CD4-positive, alpha-beta T cell treated with Interleukin-2 at 100 ng/mL for 4 hours (primary cell): ENCODE measurements around the gene DNLZ.
"Not testable (repeated sequence)": the region's sequence is repeated elsewhere in the genome, so short reads cannot be mapped to it uniquely, and the experiment has no call there.

Experiments used
- DNase-seq: peaks from one replicate; pipeline ENCODE4 v3.0.0-alpha.2; 2020; ENCODE audit warnings: low spot score

The DNLZ gene

DNA sequence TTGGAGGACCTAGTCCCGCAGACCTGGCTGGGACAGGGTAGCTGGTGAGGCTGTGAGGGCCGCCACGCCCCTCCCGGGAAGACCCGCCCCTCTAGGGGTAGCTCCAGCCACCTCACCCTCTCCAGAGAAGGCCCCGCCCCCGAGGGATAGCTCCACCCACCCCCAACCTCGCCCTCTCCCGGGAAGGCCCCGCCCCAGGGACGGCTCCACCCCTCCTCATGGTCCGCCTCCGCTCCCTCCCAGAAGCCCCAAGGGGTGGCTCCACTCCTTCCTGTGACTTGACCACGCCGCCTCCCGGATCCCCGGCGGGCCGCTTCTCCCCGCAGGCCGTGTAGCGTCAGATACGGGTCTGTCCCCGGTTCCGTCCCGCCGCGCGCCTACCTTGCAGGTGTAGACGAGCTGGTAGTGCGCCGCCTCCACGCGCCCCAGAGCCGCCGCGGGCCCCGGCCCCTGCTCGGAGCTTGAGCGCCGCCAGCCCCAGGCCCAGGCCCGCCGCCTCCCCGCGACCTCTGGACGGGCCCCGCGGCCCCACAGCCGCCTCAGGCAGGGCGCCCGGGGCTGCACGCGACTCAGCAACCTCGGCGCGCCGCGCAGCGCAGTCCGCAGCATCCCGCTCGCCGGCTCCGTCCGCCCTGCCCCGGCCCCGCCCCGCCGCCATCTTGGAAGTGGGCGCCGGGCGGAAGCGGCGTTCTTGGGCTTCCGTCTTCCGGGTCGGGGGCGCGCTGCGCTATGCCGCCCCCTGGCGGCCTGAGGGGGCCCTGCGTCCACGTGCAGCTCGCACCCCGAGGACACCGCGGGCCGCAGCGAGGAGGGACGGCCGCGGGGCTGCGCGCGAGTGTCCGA, at the start of gene DNLZ:
TSS of gene DNLZ (minus strand) at position 639 of the 843 bp plus-strand sequence. CDS start at position 609, 30 bp downstream.
- DNase-seq = peak; percentile 95

- DNase-seq = no peak
Measured at GRCh38 chr9:136412962-136413361, 49.4 kb upstream of the DNLZ start.

DNA sequence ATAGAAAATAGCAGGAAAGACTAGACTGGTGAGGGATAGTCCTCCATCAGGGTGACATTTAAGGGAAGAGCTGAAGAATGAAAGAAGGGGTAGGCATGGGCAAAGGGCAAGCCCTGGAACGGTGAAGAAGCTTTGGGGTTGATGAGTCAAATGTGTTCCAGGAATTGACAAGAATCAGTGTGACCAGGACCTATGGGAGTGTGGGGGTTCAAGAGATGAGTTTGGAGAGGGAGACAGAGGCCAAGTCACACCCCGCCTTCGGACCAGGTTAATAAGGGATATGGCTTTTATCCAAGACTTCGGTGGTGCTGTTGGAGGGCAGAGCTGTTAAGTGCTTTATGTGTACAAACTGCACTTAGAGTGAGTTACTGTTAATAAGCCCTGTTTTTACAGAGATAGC, 47.8 kb upstream of the DNLZ start:
- DNase-seq = no peak

DNA sequence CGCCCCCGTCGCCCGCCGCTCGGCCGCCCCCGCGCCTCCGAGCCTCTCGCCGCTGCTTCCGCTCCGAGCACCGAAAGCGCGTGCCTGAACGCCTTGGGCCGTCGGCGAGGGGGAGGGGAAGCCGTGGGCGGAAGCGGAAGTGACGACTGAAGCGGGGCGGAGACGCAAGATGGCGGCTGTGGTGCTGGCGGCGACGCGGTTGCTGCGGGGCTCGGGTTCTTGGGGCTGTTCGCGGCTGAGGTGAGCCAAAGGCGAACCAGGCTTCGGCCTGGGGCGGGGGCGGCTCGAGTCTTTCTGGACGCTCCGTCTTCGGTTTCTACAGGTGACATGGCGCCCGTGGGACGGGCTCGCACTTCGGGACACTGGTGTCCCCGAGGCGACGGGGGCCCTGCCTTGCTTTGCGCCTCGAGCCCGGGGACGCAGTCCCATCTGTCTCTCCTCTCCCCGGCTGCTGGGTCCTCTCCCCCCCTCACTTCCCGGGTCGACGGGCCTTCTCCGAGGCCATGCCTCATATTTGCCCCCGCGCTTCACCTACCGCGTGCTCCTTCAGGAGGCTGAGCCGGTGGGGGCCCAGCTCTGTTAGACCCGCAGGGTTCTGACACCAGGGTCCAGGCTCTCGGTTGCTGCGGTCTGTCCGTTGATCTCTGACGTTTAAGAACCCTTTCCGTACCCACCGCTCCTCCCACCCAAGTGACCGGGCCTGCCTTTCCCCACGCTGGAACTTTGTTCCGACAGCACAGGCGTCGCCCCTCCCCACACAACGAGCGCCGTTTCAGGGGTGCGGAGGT, 47.1 kb upstream of the DNLZ start, which contains the start of the genes ENTR1 and PMPCA:
TSS of gene ENTR1 (minus strand) at position 115 of the 788 bp plus-strand sequence. CDS start 217 bp downstream, outside the sequence.
TSS of gene PMPCA (plus strand) at position 159 of the 788 bp plus-strand sequence. CDS start at position 170, 11 bp downstream.
- DNase-seq = peak; percentile 92

DNA sequence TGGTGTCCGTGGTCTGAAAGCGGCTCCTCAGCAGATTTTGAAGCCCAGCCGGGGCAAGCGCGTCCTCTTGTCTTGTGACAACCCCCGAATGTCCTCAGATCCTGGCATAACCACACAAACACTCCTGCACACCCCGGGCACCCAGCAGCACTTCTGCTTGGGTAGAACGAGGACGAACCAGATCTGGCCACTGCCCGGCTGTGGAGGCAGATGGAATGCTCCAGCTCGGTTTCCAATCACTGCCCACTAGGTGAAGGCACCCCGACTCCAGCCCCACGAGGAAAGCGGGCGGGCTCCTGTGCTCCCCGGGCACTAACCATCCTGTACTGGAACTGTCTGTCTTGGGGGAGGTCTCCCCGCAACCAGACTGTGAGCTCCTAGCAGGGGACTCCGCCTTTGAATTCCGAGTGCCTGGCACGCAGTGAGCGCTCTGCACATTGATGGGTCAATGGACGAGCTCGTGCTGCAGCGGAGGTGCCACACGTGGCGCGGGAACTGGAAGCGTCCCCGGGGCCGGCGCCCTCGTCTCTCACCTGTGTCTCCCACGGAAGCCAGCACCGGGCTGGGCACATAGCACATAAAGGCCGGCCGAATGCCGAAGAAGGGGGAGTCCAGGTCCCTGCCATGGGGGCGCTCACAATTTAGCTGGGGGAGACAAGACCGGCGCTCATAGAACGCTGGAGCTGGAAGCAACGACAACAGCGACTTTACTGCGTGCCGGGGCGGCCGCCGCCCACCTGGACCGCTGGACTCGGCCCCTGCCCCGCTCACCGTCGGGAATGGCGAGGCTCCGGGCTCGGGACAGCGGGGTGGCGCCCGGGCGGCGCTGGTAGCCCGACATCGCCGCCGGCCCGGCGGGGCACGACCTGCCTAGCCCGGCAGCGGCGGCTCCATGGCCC, 46.3 kb upstream of the DNLZ start:
- peak; percentile 28 for DNase-seq

- DNase-seq = peak; percentile 16
Measured at GRCh38 chr9:136407911-136408310, 44.4 kb upstream of the DNLZ start.

- not testable (repeated sequence) for DNase-seq
Measured at GRCh38 chr9:136407061-136407460, 43.5 kb upstream of the DNLZ start.

DNA sequence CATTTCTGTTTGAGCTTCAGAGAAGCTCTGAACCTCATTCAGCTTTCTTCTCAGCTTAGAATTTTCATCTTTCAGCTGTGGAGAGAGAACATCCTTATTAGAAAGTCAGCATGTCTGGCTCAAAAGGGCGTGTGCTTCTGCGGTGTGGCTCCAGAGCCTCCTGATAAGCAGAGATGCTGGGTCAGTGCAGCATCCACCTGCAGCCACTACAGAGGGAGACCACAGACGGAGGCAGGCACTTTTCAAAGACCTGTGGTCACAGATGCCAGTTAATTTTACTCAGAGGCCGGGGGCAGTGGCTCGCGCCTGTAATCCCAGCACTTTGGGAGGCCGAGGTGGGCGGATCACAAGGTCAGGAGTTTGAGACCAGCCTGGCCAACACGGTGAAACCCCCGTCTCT, 42.4 kb upstream of the DNLZ start:
- not testable (repeated sequence) for DNase-seq

- no peak for DNase-seq
Measured at GRCh38 chr9:136405481-136405880, 41.9 kb upstream of the DNLZ start.

DNA sequence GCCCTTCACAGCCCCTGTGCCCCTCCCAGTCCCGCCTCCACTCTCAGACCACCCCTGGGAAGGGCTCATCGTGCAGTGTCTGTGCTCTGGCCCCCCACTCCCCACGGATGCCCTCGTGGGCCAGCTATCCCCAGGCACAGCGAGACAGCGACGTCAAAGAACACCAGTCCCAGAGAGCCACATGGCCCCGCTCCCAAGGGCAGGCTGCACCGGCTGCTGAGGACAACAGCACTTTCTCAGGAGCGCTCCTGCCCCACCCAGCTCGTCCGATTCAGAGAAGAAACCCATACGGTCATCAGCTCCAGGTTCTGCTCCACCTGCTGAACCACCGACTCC, 41.2 kb upstream of the DNLZ start:
- no peak for DNase-seq

DNA sequence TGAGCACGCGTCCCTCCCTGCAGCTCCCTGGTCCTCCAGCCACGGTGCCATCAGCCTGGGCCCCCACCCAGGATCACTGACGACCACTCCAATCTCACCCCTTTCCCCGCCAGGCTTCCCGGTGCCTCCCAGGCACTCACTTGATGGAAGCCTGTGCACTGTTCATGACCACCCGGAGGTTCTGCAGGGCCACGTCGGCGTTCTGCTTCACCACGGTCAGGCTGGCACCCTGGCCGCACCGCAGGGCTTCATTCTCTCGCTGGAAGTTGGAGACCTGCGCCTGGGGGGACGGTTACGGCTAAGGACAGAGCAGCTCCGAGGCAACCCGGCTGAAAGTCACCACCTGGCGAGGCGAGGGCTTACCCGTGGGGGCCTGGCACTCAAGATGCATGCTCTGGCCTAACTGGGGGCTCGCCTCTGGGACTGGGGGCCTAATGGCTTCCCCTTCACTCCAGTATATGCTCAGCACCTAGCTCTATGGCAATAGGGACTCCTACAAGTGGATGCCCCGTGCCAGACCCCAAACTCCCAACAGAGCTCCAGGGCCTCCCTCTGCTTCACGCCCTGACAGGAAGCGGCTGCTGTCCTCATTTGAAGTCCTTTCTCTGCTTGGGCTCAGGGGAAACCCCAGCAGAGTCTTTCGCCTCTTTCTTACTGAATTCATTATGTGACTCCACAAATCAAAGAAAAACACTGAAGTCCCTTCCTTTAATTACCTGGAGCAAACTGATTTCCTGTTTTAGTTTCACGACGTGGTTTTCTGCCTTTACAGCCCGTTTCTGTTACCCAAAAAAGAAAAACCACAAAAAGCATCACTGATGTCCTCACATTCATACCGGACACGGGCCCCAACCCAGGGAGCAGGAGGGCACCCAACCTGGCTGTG, 40.6 kb upstream of the DNLZ start:
- peak; percentile 47 for DNase-seq

DNA sequence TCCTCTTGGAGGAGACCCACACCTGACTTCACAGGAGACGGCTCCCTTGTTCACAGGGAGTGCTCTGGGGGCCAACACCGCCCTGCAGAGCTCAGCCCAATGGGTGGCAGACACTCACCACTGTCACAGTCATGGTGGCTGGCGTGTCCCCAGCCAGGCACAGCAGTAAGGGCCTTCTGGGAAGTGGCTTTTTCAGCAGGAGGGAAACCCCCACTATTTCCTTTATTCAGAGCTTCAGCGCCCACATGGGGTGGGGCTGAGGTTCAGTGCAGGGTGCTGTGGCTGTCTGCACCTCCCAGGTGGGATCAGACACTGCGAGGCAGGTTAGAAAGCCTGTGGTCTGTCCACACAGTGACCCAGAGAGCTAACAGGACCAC, 40.0 kb upstream of the DNLZ start:
- peak; percentile 89 for DNase-seq

GRCh38 chr9:136402067-136402466, 38.5 kb upstream of the DNLZ start:
- no peak for DNase-seq

DNA sequence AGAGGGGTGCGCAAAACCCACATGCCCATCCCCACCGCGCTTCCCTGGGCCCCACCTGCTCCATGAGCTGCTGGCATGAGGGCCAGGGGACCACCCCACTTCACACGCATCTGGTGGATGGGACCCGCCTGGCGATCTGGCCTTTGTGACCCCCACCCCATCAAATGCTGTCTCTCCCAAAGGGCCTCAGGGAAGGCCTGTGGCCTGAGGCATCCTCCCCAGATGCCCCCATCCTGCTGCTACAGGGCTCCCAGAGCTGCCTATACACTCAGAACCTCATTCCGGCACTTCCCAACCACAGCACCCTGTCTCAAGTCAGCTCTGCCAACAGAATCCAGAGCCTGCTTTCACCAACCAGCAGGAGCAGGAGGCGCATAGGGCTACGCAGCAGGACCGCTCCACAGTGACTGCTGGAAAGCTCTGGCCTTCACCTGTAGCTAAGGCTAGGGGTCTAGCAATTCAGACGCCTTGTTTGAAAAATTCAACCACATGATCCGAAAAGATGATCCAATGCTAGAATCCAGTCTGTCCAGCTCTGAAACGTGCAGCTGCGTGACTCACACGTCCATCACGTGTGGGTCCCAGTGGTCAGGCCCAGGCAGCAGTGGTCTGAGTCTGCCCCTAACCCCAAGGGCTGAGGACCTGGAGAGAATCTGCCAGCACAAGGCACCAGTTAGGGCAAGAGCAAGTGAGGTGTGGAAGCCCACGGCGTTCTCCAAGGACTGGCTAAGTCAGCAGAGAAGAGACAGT, 37.8 kb upstream of the DNLZ start:
- DNase-seq = no peak

GRCh38 chr9:136400038-136400834, 36.7 kb upstream of the DNLZ start, which contains the start of gene SNAPC4:
Gene SNAPC4 (minus strand): TSS chr9:136400170. CDS start chr9:136398428, 1,742 bp downstream.
- DNase-seq = peak; percentile 88

GRCh38 chr9:136399176-136400037, 35.9 kb upstream of the DNLZ start:
- DNase-seq = peak; percentile 32

- DNase-seq = no peak
Measured at GRCh38 chr9:136398286-136398685, 34.7 kb upstream of the DNLZ start.

- DNase-seq = no peak
Measured at GRCh38 chr9:136397643-136398042, 34.1 kb upstream of the DNLZ start.
